Activated naive CD8-positive, alpha-beta T cell (primary cell): ENCODE measurements around the gene UNC13C.

Experiments used
- H3K27ac Mint-ChIP-seq: one replicate; pipeline ENCODE4 v1.8.0; 2021; ENCODE audit warnings: mixed read lengths
- H3K27me3 Mint-ChIP-seq: one replicate; pipeline ENCODE4 v1.8.0; 2021; ENCODE audit warnings: mixed read lengths
- H3K36me3 Mint-ChIP-seq: one replicate; pipeline ENCODE4 v1.8.0; 2021; ENCODE audit warnings: mixed read lengths
- H3K4me1 Mint-ChIP-seq: one replicate; pipeline ENCODE4 v1.8.0; 2021; ENCODE audit warnings: low read depth, mixed read lengths
- H3K4me3 Mint-ChIP-seq: one replicate; pipeline ENCODE4 v1.8.0; 2021; ENCODE audit warnings: mild to moderate bottlenecking, mixed read lengths
- H3K9me3 Mint-ChIP-seq: one replicate; pipeline ENCODE4 v1.8.0; 2021; ENCODE audit warnings: low read depth, mixed read lengths

The UNC13C gene

GRCh38 chr15:54681584-54681983 is 703.3 kb downstream of the UNC13C start:
- Mint-ChIP-seq H3K9me3 (no peaks in the 10 kb centered on the region), H3K27ac (no peak overlapping the region), H3K4me3 (no peak overlapping the region), H3K36me3 (no peaks in the 10 kb centered on the region), H3K4me1 (no peaks in the 10 kb centered on the region), H3K27me3 (no peaks in the 10 kb centered on the region)
